Measurements from ENCODE around the gene EXD2. TPM values are rescaled to one million over a fixed set of nuclear protein-coding genes. Genes with fewer than 3 reads are reported as not detected.
A peak's percentile ranks its signal among the peaks of the same experiment; 100 is the strongest.

Gene EXD2
- total RNA-seq, 1 experiment from 2014 or later = 26.2 TPM

DNA sequence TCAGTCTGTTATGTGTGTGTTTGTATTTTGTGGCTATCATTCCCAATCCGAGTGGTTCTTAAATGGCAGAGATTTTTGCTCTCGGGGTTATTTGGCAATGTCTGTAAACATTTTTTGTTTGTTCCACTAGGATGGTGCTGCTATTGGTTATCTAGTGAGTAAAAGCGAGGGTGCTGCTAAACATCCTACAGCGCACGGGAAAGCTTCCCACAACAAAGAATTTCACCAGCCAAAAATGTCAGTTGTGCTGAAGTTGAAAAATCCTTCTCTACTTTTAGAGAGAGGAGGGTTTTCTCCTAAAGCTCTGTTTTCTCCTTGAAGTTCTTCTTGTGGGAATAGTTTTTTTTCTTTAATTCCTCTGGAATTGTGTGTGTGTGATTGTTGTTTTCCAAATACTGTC is 2.4 kb downstream of the EXD2 start:
- H3K4me3 Mint-ChIP-seq = peak overlapping the region; percentile 92; the same call in 1 of the 2 replicates

DNA sequence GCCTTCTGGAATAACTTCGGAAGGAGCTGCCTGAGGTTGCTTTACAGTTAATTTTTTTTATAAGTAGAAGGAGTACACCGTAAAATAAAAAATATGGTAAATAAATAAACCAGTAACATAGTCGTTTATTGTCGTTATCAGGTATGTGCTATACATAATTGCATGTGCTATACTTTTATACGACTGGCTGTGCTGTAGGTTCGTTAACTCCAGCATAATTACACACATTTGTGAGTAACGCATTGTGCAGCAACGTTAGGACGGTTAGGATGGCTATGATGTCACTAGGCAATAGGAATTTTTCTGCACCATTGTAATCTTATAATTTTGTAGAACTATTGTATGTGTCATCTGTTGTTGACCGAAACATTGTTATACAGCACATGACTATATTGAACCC is 8.5 kb downstream of the EXD2 start:
- H3K4me3 Mint-ChIP-seq = no peak overlapping the region
- POLR2A ChIA-PET = interaction anchor here (0.7 to 1.1 kb wide), 2 partner anchors 9 to 322 kb away, joined by 4 read pairs; partner anchors contain the start of gene EXD2
- CTCF ChIA-PET = interaction anchor here (0.5 kb wide), 1 partner anchor 304 kb away, joined by 4 read pairs; no protein-coding TSS in a partner anchor
- no peaks in the 10 kb centered on the region for H3K27me3 Mint-ChIP-seq (ENCODE audit: low read depth)
- no peaks in the 10 kb centered on the region for H3K4me1 Mint-ChIP-seq
- no peak for DNase-seq (ENCODE audit: low spot score)
- TF ChIP-seq ZNF423 (CRISPR knock-in tag; IDR thresholded peaks at IDR 0.05) = no peak
- TF ChIP-seq ZNF138 (CRISPR knock-in tag; conservative IDR thresholded peaks at IDR 0.05) = no peak
- no peak for TF ChIP-seq PRRX2 (CRISPR knock-in tag; IDR thresholded peaks at IDR 0.05)
- no peak for ATAC-seq
- H3K27ac Mint-ChIP-seq = no peak overlapping the region
- no peaks in the 10 kb centered on the region for H3K36me3 Mint-ChIP-seq
- no peaks in the 10 kb centered on the region for H3K9me3 Mint-ChIP-seq

More for the DNA sequence above, 2.4 kb downstream of the EXD2 start:
- ChIA-PET CTCF (no interaction called here), POLR2A (no interaction called here)
- no peak for DNase-seq (ENCODE audit: low spot score)
- Mint-ChIP-seq H3K27ac (peak overlapping the region; percentile 48; the same call in 1 of the 2 replicates), H3K9me3 (no peaks in the 10 kb centered on the region), H3K4me1 (peaks cover 18% of the 10 kb centered on the region), H3K36me3 (no peaks in the 10 kb centered on the region), H3K27me3 (ENCODE audit: low read depth) (no peaks in the 10 kb centered on the region)
- no peak for ATAC-seq
- TF ChIP-seq, protein P1, sequence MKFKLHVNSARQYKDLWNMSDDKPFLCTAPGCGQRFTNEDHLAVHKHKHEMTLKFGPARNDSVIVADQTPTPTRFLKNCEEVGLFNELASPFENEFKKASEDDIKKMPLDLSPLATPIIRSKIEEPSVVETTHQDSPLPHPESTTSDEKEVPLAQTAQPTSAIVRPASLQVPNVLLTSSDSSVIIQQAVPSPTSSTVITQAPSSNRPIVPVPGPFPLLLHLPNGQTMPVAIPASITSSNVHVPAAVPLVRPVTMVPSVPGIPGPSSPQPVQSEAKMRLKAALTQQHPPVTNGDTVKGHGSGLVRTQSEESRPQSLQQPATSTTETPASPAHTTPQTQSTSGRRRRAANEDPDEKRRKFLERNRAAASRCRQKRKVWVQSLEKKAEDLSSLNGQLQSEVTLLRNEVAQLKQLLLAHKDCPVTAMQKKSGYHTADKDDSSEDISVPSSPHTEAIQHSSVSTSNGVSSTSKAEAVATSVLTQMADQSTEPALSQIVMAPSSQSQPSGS (CRISPR knock-in tag; IDR thresholded peaks at IDR 0.05; ENCODE audit: borderline replicate concordance, low read depth) = no peak
- TF ChIP-seq SOX15 (CRISPR knock-in tag; IDR thresholded peaks at IDR 0.05) = no peak

- POLR2A ChIA-PET = no interaction called here
- TF ChIP-seq SMAD4 (CRISPR knock-in tag; IDR thresholded peaks at IDR 0.05) = no peak
- TF ChIP-seq EMX1 (CRISPR knock-in tag; IDR thresholded peaks at IDR 0.05) = no peak
- no peak for TF ChIP-seq TCF7 (CRISPR knock-in tag; IDR thresholded peaks at IDR 0.05; ENCODE audit: low read depth)
- TF ChIP-seq ETV6 (CRISPR knock-in tag; IDR thresholded peaks at IDR 0.05) = no peak
- TF ChIP-seq, protein P2, sequence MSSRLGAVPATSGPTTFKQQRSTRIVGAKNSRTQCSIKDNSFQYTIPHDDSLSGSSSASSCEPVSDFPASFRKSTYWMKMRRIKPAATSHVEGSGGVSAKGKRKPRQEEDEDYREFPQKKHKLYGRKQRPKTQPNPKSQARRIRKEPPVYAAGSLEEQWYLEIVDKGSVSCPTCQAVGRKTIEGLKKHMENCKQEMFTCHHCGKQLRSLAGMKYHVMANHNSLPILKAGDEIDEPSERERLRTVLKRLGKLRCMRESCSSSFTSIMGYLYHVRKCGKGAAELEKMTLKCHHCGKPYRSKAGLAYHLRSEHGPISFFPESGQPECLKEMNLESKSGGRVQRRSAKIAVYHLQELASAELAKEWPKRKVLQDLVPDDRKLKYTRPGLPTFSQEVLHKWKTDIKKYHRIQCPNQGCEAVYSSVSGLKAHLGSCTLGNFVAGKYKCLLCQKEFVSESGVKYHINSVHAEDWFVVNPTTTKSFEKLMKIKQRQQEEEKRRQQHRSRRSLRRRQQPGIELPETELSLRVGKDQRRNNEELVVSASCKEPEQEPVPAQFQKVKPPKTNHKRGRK (CRISPR knock-in tag; IDR thresholded peaks at IDR 0.05; ENCODE audit: borderline replicate concordance) = no peak
- TF ChIP-seq GRHL2 (CRISPR knock-in tag; IDR thresholded peaks at IDR 0.05; ENCODE audit: insufficient replicate concordance, severe bottlenecking) = no peak
- TF ChIP-seq PRRX2 (CRISPR knock-in tag; IDR thresholded peaks at IDR 0.05) = no peak
- no peak for TF ChIP-seq HMGXB4 (CRISPR knock-in tag; IDR thresholded peaks at IDR 0.05)
- no peak for TF ChIP-seq ZSCAN18 (CRISPR knock-in tag; IDR thresholded peaks at IDR 0.05)
- no peak for TF ChIP-seq JAZF1 (CRISPR knock-in tag; IDR thresholded peaks at IDR 0.05)
- TF ChIP-seq NR1H2 (CRISPR knock-in tag; IDR thresholded peaks at IDR 0.05) = no peak
- TF ChIP-seq ZNF232 (CRISPR knock-in tag; IDR thresholded peaks at IDR 0.05) = no peak
- TF ChIP-seq CBFB (CRISPR knock-in tag; IDR thresholded peaks at IDR 0.05; ENCODE audit: low read depth) = no peak
- no peak for TF ChIP-seq JUN (CRISPR knock-in tag; IDR thresholded peaks at IDR 0.05)
- CTCF ChIA-PET = interaction anchor here (1.4 kb wide), 1 partner anchor 53 kb away, joined by 3 read pairs; no protein-coding TSS in a partner anchor
- Mint-ChIP-seq H3K27ac (no peak overlapping the region), H3K9me3 (no peaks in the 10 kb centered on the region), H3K36me3 (peaks cover 4% of the 10 kb centered on the region; the same call in 1 of the 2 replicates), H3K4me3 (no peak overlapping the region), H3K4me1 (peaks cover 5% of the 10 kb centered on the region; the same call in 1 of the 2 replicates), H3K27me3 (ENCODE audit: low read depth) (no peaks in the 10 kb centered on the region)
- no peak for DNase-seq (ENCODE audit: low spot score)
- no peak for ATAC-seq
Measured at GRCh38 chr14:69204753-69205152, 13.5 kb downstream of the EXD2 start.
